Coronary artery (tissue), 2 donors: ENCODE data around the gene VWA2.

Experiments
- DNase-seq: peaks from one replicate; pipeline ENCODE4 v3.0.0-alpha.2; 2017; ENCODE audit warnings: low spot score
- H3K27ac ChIP-seq, 2 donors: fragments of 200-600 bp; sonication (generic); one replicate each; pipeline ENCODE4 v1.5.1; 2016 to 2019
- H3K4me3 ChIP-seq: fragments of 200-600 bp; sonication (generic); 2 replicates; pipeline ENCODE4 v1.5.1; 2016; ENCODE audit warnings: mild to moderate bottlenecking, moderate library complexity
- CTCF ChIP-seq: fragments of 200-600 bp; sonication (generic); IDR thresholded peaks from one replicate; pipeline ENCODE4 v1.5.1; 2019; ENCODE audit warnings: antibody characterized with exemption

The VWA2 gene

GRCh38 chr10:114232561-114233176 lies 6.4 kb upstream of the VWA2 start:
- DNase-seq, result no peak
- Histone ChIP-seq H3K27ac (no peak overlapping the region), H3K4me3 (no peak overlapping the region)
- TF ChIP-seq CTCF, result no peak

DNA sequence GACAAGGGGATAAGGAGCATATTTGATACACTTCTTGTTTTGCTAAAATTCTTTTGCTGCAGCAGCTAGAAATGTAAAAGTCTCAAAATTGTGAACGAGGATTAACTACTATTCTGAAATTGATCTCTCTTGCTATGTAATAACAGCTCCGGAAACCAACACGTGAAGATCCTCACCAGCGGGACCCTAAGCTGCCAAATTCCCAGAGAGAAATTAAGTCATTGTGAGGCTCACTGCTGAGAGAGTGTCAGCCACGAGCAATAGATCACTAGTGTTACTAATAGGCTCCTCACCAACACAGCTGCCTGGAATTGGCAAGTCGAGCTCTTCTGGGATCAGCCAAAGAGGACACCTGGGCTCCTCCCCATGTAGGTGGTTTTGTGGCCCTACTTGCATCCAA lies 5.6 kb upstream of the VWA2 start:
- no peak for DNase-seq
- Histone ChIP-seq H3K27ac (no peak overlapping the region), H3K4me3 (no peak overlapping the region)
- TF ChIP-seq CTCF, result no peak

GRCh38 chr10:114234132-114234531 lies 4.9 kb upstream of the VWA2 start:
- H3K4me3 ChIP-seq, result no peak overlapping the region
- TF ChIP-seq CTCF, result no peak
- H3K27ac ChIP-seq, result no peak overlapping the region
- no peak for DNase-seq

GRCh38 chr10:114239994-114240345 lies 916 bp downstream of the VWA2 start:
- TF ChIP-seq CTCF, result no peak
- Histone ChIP-seq H3K27ac (no peak overlapping the region), H3K4me3 (no peak overlapping the region)
- no peak for DNase-seq

DNA sequence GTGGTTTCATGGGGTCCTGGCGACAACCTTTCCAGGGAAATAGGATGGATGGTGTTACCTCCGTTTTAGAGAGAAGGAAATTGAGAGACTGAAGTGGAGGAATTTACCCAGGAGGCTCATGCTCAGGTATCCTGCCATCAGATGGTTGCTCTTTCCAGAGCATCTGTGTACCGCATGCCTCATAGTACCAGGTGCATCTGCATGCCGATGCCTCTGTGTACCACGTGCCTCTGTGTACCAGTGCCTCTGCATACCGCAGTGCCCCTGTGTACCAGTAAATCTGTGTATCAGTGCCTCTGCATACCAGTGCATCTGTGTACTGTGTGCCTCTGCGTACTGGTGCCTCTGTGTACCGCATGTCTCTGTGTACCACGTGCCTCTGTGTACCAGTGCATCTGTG lies 3.2 kb downstream of the VWA2 start:
- no peak for TF ChIP-seq CTCF
- Histone ChIP-seq H3K27ac (no peak overlapping the region), H3K4me3 (no peak overlapping the region)
- no peak for DNase-seq

- DNase-seq, result no peak
- no peak for TF ChIP-seq CTCF
- Histone ChIP-seq H3K27ac (no peak overlapping the region), H3K4me3 (no peak overlapping the region)
These were observed 4.6 kb downstream of the VWA2 start for GRCh38 chr10:114243661-114244060.

- DNase-seq, result no peak
- no peak for TF ChIP-seq CTCF
- H3K27ac ChIP-seq, result no peak overlapping the region
- H3K4me3 ChIP-seq, result no peak overlapping the region
These were observed 5.1 kb downstream of the VWA2 start for GRCh38 chr10:114244126-114244525.
